Middle frontal gyrus (tissue), 1 donor: Measurements from ENCODE around the gene ADCY9.

ENCODE experiments used
- DNase-seq: peaks from one replicate; pipeline ENCODE4 v3.0.0-alpha.2; 2015; ENCODE audit warnings: low spot score; ENCODE audit errors: extremely low spot score

Gene ADCY9

DNA sequence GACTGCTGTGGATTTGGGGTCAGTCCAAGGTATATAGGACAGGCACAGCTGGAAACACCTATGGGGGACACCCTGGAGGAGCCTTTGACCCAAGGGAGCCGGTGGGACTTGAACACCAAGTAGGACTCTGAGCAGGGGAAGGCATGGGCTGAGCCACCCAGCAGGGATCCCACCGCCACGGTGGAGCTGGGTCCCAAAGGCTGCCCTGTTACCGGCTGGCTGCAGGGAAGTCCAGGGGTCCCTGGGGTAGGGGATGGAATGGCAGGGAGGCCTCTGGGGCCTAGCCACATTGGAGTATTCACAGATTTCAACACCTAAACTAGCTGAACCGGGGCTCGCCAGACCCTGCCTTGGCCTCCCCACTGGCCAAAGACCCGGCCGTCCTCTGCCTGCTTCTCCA, 196.0 kb downstream of the ADCY9 start:
- no peak for DNase-seq

- DNase-seq: no peak
Measured at GRCh38 chr16:3919413-3919812, 196.8 kb downstream of the ADCY9 start.

GRCh38 chr16:3915426-3916260, 200.6 kb downstream of the ADCY9 start:
- DNase-seq: no peak

GRCh38 chr16:3912897-3913296, 203.3 kb downstream of the ADCY9 start:
- DNase-seq: no peak
